ENCODE measurements around the gene ZNF296.

- TF ChIP-seq CTCF (conservative IDR thresholded peaks at IDR 0.05) (no peak), EZH2 (IDR thresholded peaks at IDR 0.05; ENCODE audit: low read depth) (no peak)
Measured at GRCh38 chr19:45086480-45086879, 10.2 kb upstream of the ZNF296 start.

Measured in PC-9 (cell line).